GM23338 (cell line): ENCODE results near the gene DDR2. TPM values are rescaled to one million over a fixed set of nuclear protein-coding genes. Genes with fewer than 3 reads are reported as not detected.

ENCODE experiments used
- ATAC-seq: fragments of 200-7000 bp; cut with Tn5 transposase; 3 replicates; pipeline ENCODE4 v1.9.1; 2020
- DNase-seq: peaks from one replicate; pipeline ENCODE4 v3.0.0-alpha.2; 2015; ENCODE audit warnings: low spot score
- H2AFZ ChIP-seq: fragments of 200-600 bp; sonication (generic); 2 replicates; pipeline ENCODE4 v1.8.0; 2016; ENCODE audit warnings: antibody characterized with exemption, mild to moderate bottlenecking, moderate library complexity
- H3F3A ChIP-seq: fragments of 200-600 bp; sonication (generic); replicated peaks from 2 replicates; pipeline ENCODE4 v1.8.0; 2017; ENCODE audit warnings: antibody characterized with exemption, mixed run types, low read depth
- H3K27ac ChIP-seq: fragments of 200-600 bp; sonication (generic); 2 replicates; pipeline ENCODE4 v1.6.1; 2016; ENCODE audit warnings: low read depth
- H3K27me3 ChIP-seq: fragments of 200-600 bp; sonication (generic); 2 replicates; pipeline ENCODE4 v1.8.0; 2016; ENCODE audit warnings: mild to moderate bottlenecking, mixed run types, moderate library complexity; ENCODE audit not compliant: insufficient read depth
- H3K36me3 ChIP-seq: fragments of 200-600 bp; sonication (generic); 2 replicates; pipeline ENCODE4 v1.8.0; 2016; ENCODE audit warnings: mild to moderate bottlenecking; ENCODE audit not compliant: insufficient read depth
- H3K4me1 ChIP-seq: fragments of 200-600 bp; sonication (generic); 2 replicates; pipeline ENCODE4 v1.8.0; 2016; ENCODE audit warnings: mild to moderate bottlenecking, moderate library complexity; ENCODE audit not compliant: insufficient read depth
- H3K4me2 ChIP-seq: fragments of 200-600 bp; sonication (generic); 2 replicates; pipeline ENCODE4 v1.7.1; 2017; ENCODE audit warnings: mixed run types
- H3K4me3 ChIP-seq: fragments of 200-600 bp; sonication (generic); 2 replicates; pipeline ENCODE4 v1.6.1; 2016; ENCODE audit warnings: mixed run types
- H3K79me2 ChIP-seq: fragments of 200-600 bp; sonication (generic); replicated peaks from 2 replicates; pipeline ENCODE4 v1.8.0; 2017; ENCODE audit warnings: mild to moderate bottlenecking; ENCODE audit not compliant: insufficient read depth
- H3K9me2 ChIP-seq: fragments of 200-600 bp; sonication (generic); 2 replicates; pipeline ENCODE4 v1.8.0; 2017; ENCODE audit not compliant: insufficient read depth
- H4K20me1 ChIP-seq: fragments of 200-600 bp; sonication (generic); replicated peaks from 2 replicates; pipeline ENCODE4 v1.8.0; 2017; ENCODE audit warnings: mild to moderate bottlenecking; ENCODE audit not compliant: insufficient read depth
- H3K27ac Mint-ChIP-seq: 2 replicates; pipeline ENCODE4 v1.8.0; 2020; ENCODE audit warnings: inconsistent platforms, mild to moderate bottlenecking, moderate library complexity, mixed read lengths
- H3K27me3 Mint-ChIP-seq: 3 replicates; pipeline ENCODE4 v1.8.0; 2022; ENCODE audit warnings: low read depth, mild to moderate bottlenecking, moderate library complexity, mixed read lengths, inconsistent platforms; ENCODE audit not compliant: insufficient read depth, poor library complexity
- H3K36me3 Mint-ChIP-seq: 3 replicates; pipeline ENCODE4 v1.8.0; 2021; ENCODE audit warnings: low read depth, mild to moderate bottlenecking, inconsistent platforms, moderate library complexity, mixed read lengths
- H3K4me1 Mint-ChIP-seq: 3 replicates; pipeline ENCODE4 v1.8.0; 2020; ENCODE audit warnings: mild to moderate bottlenecking, inconsistent platforms, mixed read lengths
- H3K4me3 Mint-ChIP-seq: 3 replicates; pipeline ENCODE4 v1.8.0; 2021; ENCODE audit warnings: moderate library complexity, mild to moderate bottlenecking, inconsistent platforms, mixed read lengths
- H3K9me3 Mint-ChIP-seq: 3 replicates; pipeline ENCODE4 v1.8.0; 2020; ENCODE audit warnings: moderate library complexity, mild to moderate bottlenecking, inconsistent platforms, mixed read lengths
- CREB1 ChIP-seq: fragments of 250-450 bp; sonication (Bioruptor Pico); IDR thresholded peaks from 2 replicates; pipeline ENCODE4 v1.5.0; 2020; ENCODE audit warnings: low read depth, mild to moderate bottlenecking, moderate library complexity
- EZH2 ChIP-seq: fragments of 200-600 bp; sonication (generic); IDR thresholded peaks from one replicate; pipeline ENCODE4 v1.8.0; 2017; ENCODE audit warnings: antibody characterized with exemption, mild to moderate bottlenecking, low read depth; ENCODE audit not compliant: unreplicated experiment
- EZH2phosphoT487 ChIP-seq: fragments of 200-600 bp; sonication (generic); IDR thresholded peaks from one replicate; pipeline ENCODE4 v1.8.1; 2018; ENCODE audit warnings: antibody characterized with exemption; ENCODE audit not compliant: unreplicated experiment
- JUNB ChIP-seq: IDR thresholded peaks from one replicate; pipeline ENCODE4 v1.6.1; 2016; ENCODE audit warnings: antibody characterized with exemption; ENCODE audit not compliant: unreplicated experiment
- NANOG ChIP-seq: IDR thresholded peaks from 2 replicates; pipeline ENCODE4 v1.6.1; 2016; ENCODE audit warnings: antibody characterized with exemption, borderline replicate concordance
- POLR2AphosphoS5 ChIP-seq: IDR thresholded peaks from 2 replicates; pipeline ENCODE4 v1.6.1; 2016; ENCODE audit warnings: antibody characterized with exemption, low read depth
- ZNF114 ChIP-seq: fragments of 250-450 bp; sonication (Bioruptor Pico); IDR thresholded peaks from 2 replicates; pipeline ENCODE4 v1.5.0; 2020; ENCODE audit warnings: mild to moderate bottlenecking, moderate library complexity
- polyA plus RNA-seq: library from polyadenylated mRNA; unstranded; fragments of >200 nt; fragmentation: Nextera tagmentation; extraction: Ambion mirVana; gene quantifications from 2 replicates; pipeline ENCODE4 v1.2.1, GENCODE V29; 2016
- total RNA-seq: library from RNA; depleted of rRNA; stranded (reverse); fragments of >200 nt; shearing (Covaris generic); gene quantifications from 2 replicates; pipeline ENCODE4 v1.2.3, GENCODE V29; 2014
- TF ChIP-seq, protein P1 (sequence below), 2 experiments: fragments of 200-600 bp in 1 of 2; sonication (generic) in 1 of 2; conservative IDR thresholded peaks; 2 replicates each; pipeline versions ENCODE4 v1.5.1 to v1.6.1; 2016 to 2017; ENCODE audit warnings: antibody characterized with exemption in 2 of 2, low read depth in 2 of 2, mild to moderate bottlenecking in 2 of 2, moderate library complexity in 1 of 2
- TF ChIP-seq, protein P2 (sequence below): fragments of 250-450 bp; sonication (Bioruptor Pico); IDR thresholded peaks from 2 replicates; pipeline ENCODE4 v1.5.0; 2020; ENCODE audit warnings: mild to moderate bottlenecking, moderate library complexity
- TF ChIP-seq, protein P3 (sequence below): IDR thresholded peaks from 2 replicates; pipeline ENCODE4 v1.6.1; 2016; ENCODE audit warnings: antibody characterized with exemption
- TF ChIP-seq, protein P4 (sequence below): IDR thresholded peaks from one replicate; pipeline ENCODE4 v1.6.1; 2018; ENCODE audit warnings: antibody characterized with exemption; ENCODE audit not compliant: unreplicated experiment

The DDR2 gene
- total and polyA plus RNA-seq, 2 experiments from 2014 or later: 0.66 to 1.8 TPM

DNA sequence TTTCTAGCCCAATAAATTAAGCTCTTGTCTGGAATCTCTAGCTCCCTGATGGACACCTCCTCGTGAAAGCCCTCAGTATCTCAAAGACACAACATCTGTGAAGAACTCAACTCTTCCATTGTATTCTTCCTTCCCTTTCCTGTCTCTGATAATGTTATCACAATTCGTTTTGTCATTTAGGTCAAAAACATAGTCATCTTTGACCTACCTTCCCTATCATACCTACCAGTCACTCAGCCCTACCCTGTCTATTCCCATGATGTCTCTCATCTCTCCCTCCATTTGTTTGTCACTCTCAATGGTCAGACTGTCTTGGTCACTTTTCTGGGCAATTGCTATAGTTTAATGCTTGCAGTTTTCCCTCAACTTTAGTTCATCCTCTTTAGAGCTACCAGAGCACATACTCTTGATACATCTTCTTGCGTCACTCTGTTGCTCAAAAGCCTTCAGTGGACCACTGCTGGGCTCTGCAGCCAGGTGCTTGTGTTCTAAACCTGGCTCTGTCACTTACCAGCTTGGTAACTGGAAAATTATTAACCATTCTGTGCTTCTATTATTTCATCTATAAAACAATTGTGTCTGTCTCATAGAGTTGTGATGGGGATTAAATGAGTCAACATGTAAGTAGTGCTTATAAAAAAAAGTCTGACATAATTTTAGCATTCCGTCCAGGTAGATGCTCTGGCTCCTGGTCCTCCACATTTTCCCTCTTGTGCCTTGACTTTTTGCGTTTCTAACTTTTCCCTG, 39.6 kb downstream of the DDR2 start (continued):
- TF ChIP-seq, protein P1, sequence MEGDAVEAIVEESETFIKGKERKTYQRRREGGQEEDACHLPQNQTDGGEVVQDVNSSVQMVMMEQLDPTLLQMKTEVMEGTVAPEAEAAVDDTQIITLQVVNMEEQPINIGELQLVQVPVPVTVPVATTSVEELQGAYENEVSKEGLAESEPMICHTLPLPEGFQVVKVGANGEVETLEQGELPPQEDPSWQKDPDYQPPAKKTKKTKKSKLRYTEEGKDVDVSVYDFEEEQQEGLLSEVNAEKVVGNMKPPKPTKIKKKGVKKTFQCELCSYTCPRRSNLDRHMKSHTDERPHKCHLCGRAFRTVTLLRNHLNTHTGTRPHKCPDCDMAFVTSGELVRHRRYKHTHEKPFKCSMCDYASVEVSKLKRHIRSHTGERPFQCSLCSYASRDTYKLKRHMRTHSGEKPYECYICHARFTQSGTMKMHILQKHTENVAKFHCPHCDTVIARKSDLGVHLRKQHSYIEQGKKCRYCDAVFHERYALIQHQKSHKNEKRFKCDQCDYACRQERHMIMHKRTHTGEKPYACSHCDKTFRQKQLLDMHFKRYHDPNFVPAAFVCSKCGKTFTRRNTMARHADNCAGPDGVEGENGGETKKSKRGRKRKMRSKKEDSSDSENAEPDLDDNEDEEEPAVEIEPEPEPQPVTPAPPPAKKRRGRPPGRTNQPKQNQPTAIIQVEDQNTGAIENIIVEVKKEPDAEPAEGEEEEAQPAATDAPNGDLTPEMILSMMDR (conservative IDR thresholded peaks at IDR 0.05; ENCODE audit: low read depth in 2 of 2): no peak
- no peak for TF ChIP-seq EZH2phosphoT487

DNA sequence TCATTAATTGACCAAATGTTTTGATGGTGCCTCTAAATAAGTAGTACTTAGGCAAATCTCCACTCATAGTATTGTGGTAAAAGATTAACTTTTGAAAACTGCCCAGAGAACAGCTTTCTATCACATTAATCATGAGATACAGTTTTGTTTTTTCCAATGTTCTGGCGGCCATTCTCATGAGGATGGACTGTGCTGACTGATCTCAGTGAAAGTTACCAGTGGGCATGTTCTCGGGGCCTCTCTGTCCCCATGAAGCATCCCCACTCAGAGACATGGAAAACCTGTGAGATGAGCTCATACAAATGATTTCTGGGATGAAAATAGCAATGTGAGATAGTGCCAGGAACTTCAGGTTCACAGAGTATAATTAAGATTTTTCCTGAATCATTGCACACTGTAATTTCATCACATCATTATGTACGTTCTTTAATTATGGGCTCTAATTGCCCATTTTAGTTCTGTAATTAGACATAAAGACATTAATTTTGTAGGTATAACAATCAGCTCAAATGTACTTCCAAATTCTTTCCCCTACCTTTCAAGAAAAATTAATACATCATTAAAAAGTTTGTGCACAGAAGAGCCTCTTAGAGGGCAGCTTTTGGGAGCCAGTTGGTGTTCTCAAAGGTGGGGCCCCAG, 40.5 kb downstream of the DDR2 start:
- no peaks in the 10 kb centered on the region for H3K36me3 Mint-ChIP-seq
- H2AFZ ChIP-seq: no peak overlapping the region
- no peak for DNase-seq
- H3K27ac ChIP-seq: no peak overlapping the region
- H3K4me3 Mint-ChIP-seq: no peak overlapping the region
- H3F3A ChIP-seq: no peaks in the 10 kb centered on the region
- H3K4me1 Mint-ChIP-seq: peaks cover 4% of the 10 kb centered on the region; the same call in 2 of the 3 replicates
- H3K27me3 ChIP-seq: no peaks in the 10 kb centered on the region
- H3K27ac Mint-ChIP-seq: no peak overlapping the region
- H3K27me3 Mint-ChIP-seq: no peaks in the 10 kb centered on the region
- ATAC-seq: no peak
- H3K36me3 ChIP-seq: no peaks in the 10 kb centered on the region
- H3K9me2 ChIP-seq: no peaks in the 10 kb centered on the region
- no peaks in the 10 kb centered on the region for H4K20me1 ChIP-seq
- H3K4me1 ChIP-seq: no peaks in the 10 kb centered on the region
- H3K4me2 ChIP-seq: no peak overlapping the region
- no peaks in the 10 kb centered on the region for H3K9me3 Mint-ChIP-seq
- H3K4me3 ChIP-seq: no peak overlapping the region
- no peaks in the 10 kb centered on the region for H3K79me2 ChIP-seq
- TF ChIP-seq, protein P2, sequence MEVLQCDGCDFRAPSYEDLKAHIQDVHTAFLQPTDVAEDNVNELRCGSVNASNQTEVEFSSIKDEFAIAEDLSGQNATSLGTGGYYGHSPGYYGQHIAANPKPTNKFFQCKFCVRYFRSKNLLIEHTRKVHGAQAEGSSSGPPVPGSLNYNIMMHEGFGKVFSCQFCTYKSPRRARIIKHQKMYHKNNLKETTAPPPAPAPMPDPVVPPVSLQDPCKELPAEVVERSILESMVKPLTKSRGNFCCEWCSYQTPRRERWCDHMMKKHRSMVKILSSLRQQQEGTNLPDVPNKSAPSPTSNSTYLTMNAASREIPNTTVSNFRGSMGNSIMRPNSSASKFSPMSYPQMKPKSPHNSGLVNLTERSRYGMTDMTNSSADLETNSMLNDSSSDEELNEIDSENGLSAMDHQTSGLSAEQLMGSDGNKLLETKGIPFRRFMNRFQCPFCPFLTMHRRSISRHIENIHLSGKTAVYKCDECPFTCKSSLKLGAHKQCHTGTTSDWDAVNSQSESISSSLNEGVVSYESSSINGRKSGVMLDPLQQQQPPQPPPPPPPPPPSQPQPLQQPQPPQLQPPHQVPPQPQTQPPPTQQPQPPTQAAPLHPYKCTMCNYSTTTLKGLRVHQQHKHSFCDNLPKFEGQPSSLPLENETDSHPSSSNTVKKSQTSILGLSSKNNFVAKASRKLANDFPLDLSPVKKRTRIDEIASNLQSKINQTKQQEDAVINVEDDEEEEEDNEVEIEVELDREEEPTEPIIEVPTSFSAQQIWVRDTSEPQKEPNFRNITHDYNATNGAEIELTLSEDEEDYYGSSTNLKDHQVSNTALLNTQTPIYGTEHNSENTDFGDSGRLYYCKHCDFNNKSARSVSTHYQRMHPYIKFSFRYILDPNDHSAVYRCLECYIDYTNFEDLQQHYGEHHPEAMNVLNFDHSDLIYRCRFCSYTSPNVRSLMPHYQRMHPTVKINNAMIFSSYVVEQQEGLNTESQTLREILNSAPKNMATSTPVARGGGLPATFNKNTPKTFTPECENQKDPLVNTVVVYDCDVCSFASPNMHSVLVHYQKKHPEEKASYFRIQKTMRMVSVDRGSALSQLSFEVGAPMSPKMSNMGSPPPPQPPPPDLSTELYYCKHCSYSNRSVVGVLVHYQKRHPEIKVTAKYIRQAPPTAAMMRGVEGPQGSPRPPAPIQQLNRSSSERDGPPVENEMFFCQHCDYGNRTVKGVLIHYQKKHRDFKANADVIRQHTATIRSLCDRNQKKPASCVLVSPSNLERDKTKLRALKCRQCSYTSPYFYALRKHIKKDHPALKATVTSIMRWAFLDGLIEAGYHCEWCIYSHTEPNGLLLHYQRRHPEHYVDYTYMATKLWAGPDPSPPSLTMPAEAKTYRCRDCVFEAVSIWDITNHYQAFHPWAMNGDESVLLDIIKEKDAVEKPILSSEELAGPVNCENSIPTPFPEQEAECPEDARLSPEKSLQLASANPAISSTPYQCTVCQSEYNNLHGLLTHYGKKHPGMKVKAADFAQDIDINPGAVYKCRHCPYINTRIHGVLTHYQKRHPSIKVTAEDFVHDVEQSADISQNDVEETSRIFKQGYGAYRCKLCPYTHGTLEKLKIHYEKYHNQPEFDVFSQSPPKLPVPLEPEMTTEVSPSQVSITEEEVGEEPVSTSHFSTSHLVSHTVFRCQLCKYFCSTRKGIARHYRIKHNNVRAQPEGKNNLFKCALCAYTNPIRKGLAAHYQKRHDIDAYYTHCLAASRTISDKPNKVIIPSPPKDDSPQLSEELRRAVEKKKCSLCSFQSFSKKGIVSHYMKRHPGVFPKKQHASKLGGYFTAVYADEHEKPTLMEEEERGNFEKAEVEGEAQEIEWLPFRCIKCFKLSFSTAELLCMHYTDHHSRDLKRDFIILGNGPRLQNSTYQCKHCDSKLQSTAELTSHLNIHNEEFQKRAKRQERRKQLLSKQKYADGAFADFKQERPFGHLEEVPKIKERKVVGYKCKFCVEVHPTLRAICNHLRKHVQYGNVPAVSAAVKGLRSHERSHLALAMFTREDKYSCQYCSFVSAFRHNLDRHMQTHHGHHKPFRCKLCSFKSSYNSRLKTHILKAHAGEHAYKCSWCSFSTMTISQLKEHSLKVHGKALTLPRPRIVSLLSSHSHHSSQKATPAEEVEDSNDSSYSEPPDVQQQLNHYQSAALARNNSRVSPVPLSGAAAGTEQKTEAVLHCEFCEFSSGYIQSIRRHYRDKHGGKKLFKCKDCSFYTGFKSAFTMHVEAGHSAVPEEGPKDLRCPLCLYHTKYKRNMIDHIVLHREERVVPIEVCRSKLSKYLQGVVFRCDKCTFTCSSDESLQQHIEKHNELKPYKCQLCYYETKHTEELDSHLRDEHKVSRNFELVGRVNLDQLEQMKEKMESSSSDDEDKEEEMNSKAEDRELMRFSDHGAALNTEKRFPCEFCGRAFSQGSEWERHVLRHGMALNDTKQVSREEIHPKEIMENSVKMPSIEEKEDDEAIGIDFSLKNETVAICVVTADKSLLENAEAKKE (CRISPR knock-in tag): no peak
- TF ChIP-seq POLR2AphosphoS5: no peak
- TF ChIP-seq EZH2: no peak
- no peak for TF ChIP-seq ZNF114
- TF ChIP-seq, protein P3, sequence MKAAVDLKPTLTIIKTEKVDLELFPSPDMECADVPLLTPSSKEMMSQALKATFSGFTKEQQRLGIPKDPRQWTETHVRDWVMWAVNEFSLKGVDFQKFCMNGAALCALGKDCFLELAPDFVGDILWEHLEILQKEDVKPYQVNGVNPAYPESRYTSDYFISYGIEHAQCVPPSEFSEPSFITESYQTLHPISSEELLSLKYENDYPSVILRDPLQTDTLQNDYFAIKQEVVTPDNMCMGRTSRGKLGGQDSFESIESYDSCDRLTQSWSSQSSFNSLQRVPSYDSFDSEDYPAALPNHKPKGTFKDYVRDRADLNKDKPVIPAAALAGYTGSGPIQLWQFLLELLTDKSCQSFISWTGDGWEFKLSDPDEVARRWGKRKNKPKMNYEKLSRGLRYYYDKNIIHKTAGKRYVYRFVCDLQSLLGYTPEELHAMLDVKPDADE: no peak
- TF ChIP-seq JUNB: no peak
- no peak for TF ChIP-seq CREB1
- no peak for TF ChIP-seq NANOG
- TF ChIP-seq, protein P4, sequence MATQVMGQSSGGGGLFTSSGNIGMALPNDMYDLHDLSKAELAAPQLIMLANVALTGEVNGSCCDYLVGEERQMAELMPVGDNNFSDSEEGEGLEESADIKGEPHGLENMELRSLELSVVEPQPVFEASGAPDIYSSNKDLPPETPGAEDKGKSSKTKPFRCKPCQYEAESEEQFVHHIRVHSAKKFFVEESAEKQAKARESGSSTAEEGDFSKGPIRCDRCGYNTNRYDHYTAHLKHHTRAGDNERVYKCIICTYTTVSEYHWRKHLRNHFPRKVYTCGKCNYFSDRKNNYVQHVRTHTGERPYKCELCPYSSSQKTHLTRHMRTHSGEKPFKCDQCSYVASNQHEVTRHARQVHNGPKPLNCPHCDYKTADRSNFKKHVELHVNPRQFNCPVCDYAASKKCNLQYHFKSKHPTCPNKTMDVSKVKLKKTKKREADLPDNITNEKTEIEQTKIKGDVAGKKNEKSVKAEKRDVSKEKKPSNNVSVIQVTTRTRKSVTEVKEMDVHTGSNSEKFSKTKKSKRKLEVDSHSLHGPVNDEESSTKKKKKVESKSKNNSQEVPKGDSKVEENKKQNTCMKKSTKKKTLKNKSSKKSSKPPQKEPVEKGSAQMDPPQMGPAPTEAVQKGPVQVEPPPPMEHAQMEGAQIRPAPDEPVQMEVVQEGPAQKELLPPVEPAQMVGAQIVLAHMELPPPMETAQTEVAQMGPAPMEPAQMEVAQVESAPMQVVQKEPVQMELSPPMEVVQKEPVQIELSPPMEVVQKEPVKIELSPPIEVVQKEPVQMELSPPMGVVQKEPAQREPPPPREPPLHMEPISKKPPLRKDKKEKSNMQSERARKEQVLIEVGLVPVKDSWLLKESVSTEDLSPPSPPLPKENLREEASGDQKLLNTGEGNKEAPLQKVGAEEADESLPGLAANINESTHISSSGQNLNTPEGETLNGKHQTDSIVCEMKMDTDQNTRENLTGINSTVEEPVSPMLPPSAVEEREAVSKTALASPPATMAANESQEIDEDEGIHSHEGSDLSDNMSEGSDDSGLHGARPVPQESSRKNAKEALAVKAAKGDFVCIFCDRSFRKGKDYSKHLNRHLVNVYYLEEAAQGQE: no peak
